H9 (cell line): ENCODE measurements around the gene PHOX2A. TPM values are rescaled to one million over a fixed set of nuclear protein-coding genes. Genes with fewer than 3 reads are reported as not detected.

Experiments
- DNase-seq: peaks from one replicate; pipeline ENCODE4 v3.0.0-alpha.2; 2017
- H2AFZ ChIP-seq: one replicate; pipeline ENCODE4 v1.6.1; 2013; ENCODE audit warnings: mild to moderate bottlenecking, low read length, control low read depth, moderate library complexity
- H2AK5ac ChIP-seq: 2 replicates; pipeline ENCODE4 v1.6.1; 2013; ENCODE audit warnings: low read length, control low read depth, mixed read lengths; ENCODE audit not compliant: insufficient read length
- H2BK120ac ChIP-seq: one replicate; pipeline ENCODE4 v1.6.1; 2013; ENCODE audit warnings: low read depth, mild to moderate bottlenecking, low read length, control low read depth, inconsistent platforms; ENCODE audit not compliant: poor library complexity, severe bottlenecking
- H2BK12ac ChIP-seq: 2 replicates; pipeline ENCODE4 v1.6.1; 2013; ENCODE audit warnings: low read length, control low read depth, mixed read lengths, low read depth; ENCODE audit not compliant: insufficient read length
- H2BK15ac ChIP-seq: 2 replicates; pipeline ENCODE4 v1.6.1; 2013; ENCODE audit warnings: low read depth, low read length, control low read depth
- H2BK20ac ChIP-seq: one replicate; pipeline ENCODE4 v1.6.1; 2013; ENCODE audit warnings: low read depth, mild to moderate bottlenecking, low read length, control low read depth, inconsistent platforms; ENCODE audit not compliant: poor library complexity, severe bottlenecking
- H2BK5ac ChIP-seq: 2 replicates; pipeline ENCODE4 v1.6.1; 2013; ENCODE audit warnings: low read length, control low read depth, mixed read lengths; ENCODE audit not compliant: insufficient read length
- H3K14ac ChIP-seq: 2 replicates; pipeline ENCODE4 v1.6.1; 2013; ENCODE audit warnings: low read length, control low read depth; ENCODE audit not compliant: insufficient read depth
- H3K18ac ChIP-seq: 2 replicates; pipeline ENCODE4 v1.6.1; 2013; ENCODE audit warnings: low read depth, mild to moderate bottlenecking, mixed read lengths, low read length, control low read depth; ENCODE audit not compliant: insufficient read length
- H3K23ac ChIP-seq: 2 replicates; pipeline ENCODE4 v1.6.1; 2013; ENCODE audit warnings: low read length, control low read depth, mixed read lengths, low read depth; ENCODE audit not compliant: insufficient read length
- H3K23me2 ChIP-seq: 2 replicates; pipeline ENCODE4 v1.6.1; 2013; ENCODE audit warnings: low read depth, mild to moderate bottlenecking, mixed read lengths, low read length, control low read depth; ENCODE audit not compliant: insufficient read length, poor library complexity, severe bottlenecking
- H3K27ac ChIP-seq: 2 replicates; pipeline ENCODE4 v1.5.1; 2013; ENCODE audit warnings: low read length, control low read depth, mixed read lengths, low read depth; ENCODE audit not compliant: insufficient read length
- H3K27me3 ChIP-seq: 2 replicates; pipeline ENCODE4 v1.6.1; 2013; ENCODE audit warnings: low read length, control low read depth, inconsistent platforms; ENCODE audit not compliant: insufficient read depth
- H3K4ac ChIP-seq: 2 replicates; pipeline ENCODE4 v1.6.1; 2013; ENCODE audit warnings: low read depth, mild to moderate bottlenecking, control low read depth, inconsistent platforms, low read length, moderate library complexity
- H3K4me1 ChIP-seq: 2 replicates; pipeline ENCODE4 v1.6.1; 2013; ENCODE audit warnings: low read length, control low read depth, inconsistent platforms; ENCODE audit not compliant: insufficient read depth
- H3K4me2 ChIP-seq: 2 replicates; pipeline ENCODE4 v1.6.1; 2013; ENCODE audit warnings: low read length, control low read depth, mixed read lengths; ENCODE audit not compliant: insufficient read length, insufficient read depth
- H3K56ac ChIP-seq: 2 replicates; pipeline ENCODE4 v1.6.1; 2013; ENCODE audit warnings: low read depth, mild to moderate bottlenecking, mixed read lengths, low read length, control low read depth; ENCODE audit not compliant: insufficient read length
- H3K79me1 ChIP-seq: 2 replicates; pipeline ENCODE4 v1.6.1; 2013; ENCODE audit warnings: low read depth, mild to moderate bottlenecking, moderate library complexity, low read length, control low read depth, inconsistent platforms; ENCODE audit not compliant: insufficient read depth, poor library complexity, severe bottlenecking
- H3K79me2 ChIP-seq: 2 replicates; pipeline ENCODE4 v1.6.1; 2013; ENCODE audit warnings: low read length, control low read depth, inconsistent platforms; ENCODE audit not compliant: insufficient read depth
- H3K9ac ChIP-seq: 2 replicates; pipeline ENCODE4 v1.6.1; 2013; ENCODE audit warnings: low read length, control low read depth, mixed read lengths; ENCODE audit not compliant: insufficient read length; ENCODE audit errors: extremely low read depth
- H3K9me3 ChIP-seq: one replicate; pipeline ENCODE4 v1.6.1; 2013; ENCODE audit warnings: low read depth, low read length, inconsistent platforms; ENCODE audit not compliant: control insufficient read depth
- H3T11ph ChIP-seq: one replicate; pipeline ENCODE4 v1.6.1; 2013; ENCODE audit warnings: mild to moderate bottlenecking, low read length, control low read depth, inconsistent platforms
- H4K20me1 ChIP-seq: one replicate; pipeline ENCODE4 v1.6.1; 2013; ENCODE audit not compliant: control insufficient read depth, insufficient read length, insufficient read depth
- H4K5ac ChIP-seq: 2 replicates; pipeline ENCODE4 v1.6.1; 2013; ENCODE audit warnings: low read depth, mild to moderate bottlenecking, mixed read lengths, low read length, control low read depth; ENCODE audit not compliant: insufficient read length
- H4K8ac ChIP-seq: replicated peaks from 2 replicates; pipeline ENCODE4 v1.6.1; 2013; ENCODE audit warnings: low read length, control low read depth, mixed read lengths, low read depth; ENCODE audit not compliant: insufficient read length
- H4K91ac ChIP-seq: 2 replicates; pipeline ENCODE4 v1.6.1; 2013; ENCODE audit warnings: low read depth, mild to moderate bottlenecking, moderate library complexity, mixed read lengths, low read length, control low read depth; ENCODE audit not compliant: insufficient read length
- H3K27ac Mint-ChIP-seq, 3 experiments: 2 replicates in 2 of 3; 3 replicates in 1 of 3; pipeline ENCODE4 v1.8.0; 2020 to 2021; ENCODE audit warnings: mixed read lengths in 3 of 3, mild to moderate bottlenecking in 1 of 3, moderate library complexity in 1 of 3
- H3K27me3 Mint-ChIP-seq: 2 replicates; pipeline ENCODE4 v1.8.0; 2021; ENCODE audit warnings: low read depth, mild to moderate bottlenecking, moderate library complexity, mixed read lengths
- H3K36me3 Mint-ChIP-seq, 3 experiments: 2 replicates in 2 of 3; 3 replicates in 1 of 3; pipeline ENCODE4 v1.8.0; 2020 to 2021; ENCODE audit warnings: low read depth in 3 of 3, mixed read lengths in 3 of 3; ENCODE audit not compliant: insufficient read depth in 1 of 3
- H3K4me1 Mint-ChIP-seq, 2 experiments: 2 replicates each; pipeline ENCODE4 v1.8.0; 2020; ENCODE audit warnings: mixed read lengths in 2 of 2
- H3K4me3 Mint-ChIP-seq, 2 experiments: 2 replicates in 1 of 2; 3 replicates in 1 of 2; pipeline ENCODE4 v1.8.0; 2020 to 2021; ENCODE audit warnings: mild to moderate bottlenecking in 2 of 2, mixed read lengths in 2 of 2, moderate library complexity in 1 of 2
- H3K9me3 Mint-ChIP-seq, 2 experiments: 2 replicates in 1 of 2; 3 replicates in 1 of 2; pipeline ENCODE4 v1.8.0; 2020; ENCODE audit warnings: mild to moderate bottlenecking in 2 of 2, mixed read lengths in 2 of 2, moderate library complexity in 1 of 2
- WGBS: extraction: QIAGEN DNeasy Blood & Tissue Kit; methylation state at CpG from one replicate; pipeline ENCODE4 v1.1.7; 2013; ENCODE audit warnings: missing lambda C conversion rate, low lambda C conversion rate, mixed read lengths; ENCODE audit not compliant: insufficient read length; ENCODE audit errors: extremely low coverage; 5-methylcytosine and 5-hydroxymethylcytosine counted together
- total RNA-seq: library from RNA; stranded (reverse); gene quantifications from 2 replicates; pipeline ENCODE4 v1.2.1, GENCODE V29; 2021
- TF ChIP-seq, protein P1 (sequence below): fragments of 200-600 bp; sonication (generic); conservative IDR thresholded peaks from 3 replicates; pipeline ENCODE4 v1.8.0; 2021; ENCODE audit warnings: antibody characterized with exemption, mild to moderate bottlenecking

The PHOX2A gene
- total RNA-seq, 1 experiment from 2014 or later, result 1.4 TPM

DNA sequence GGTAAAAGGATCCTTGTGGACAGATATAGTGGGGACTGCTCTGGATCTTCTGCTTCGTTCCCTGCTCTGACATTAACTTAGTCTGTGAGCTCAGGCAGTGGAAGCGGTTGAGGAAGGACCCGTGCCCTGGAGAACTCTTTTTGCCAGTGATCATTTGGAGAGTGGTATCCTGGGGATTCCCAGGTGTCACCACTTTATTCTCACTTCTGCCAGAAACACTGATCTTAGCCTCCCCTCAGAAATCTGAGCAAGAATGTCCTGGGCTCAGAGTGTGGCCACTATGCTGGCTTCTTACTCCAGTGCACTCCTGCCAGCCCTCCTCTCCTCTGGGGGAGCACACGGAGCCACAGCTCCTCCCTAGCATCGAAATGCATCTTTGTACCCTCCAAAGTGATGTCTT lies 7.6 kb upstream of the PHOX2A start:
- no peak overlapping the region for H2BK12ac ChIP-seq
- no peak overlapping the region for H2BK15ac ChIP-seq
- H3K18ac ChIP-seq, result no peak overlapping the region
- no peak overlapping the region for H2AK5ac ChIP-seq
- H3K23me2 ChIP-seq, result no peaks in the 10 kb centered on the region
- no peak overlapping the region for H3T11ph ChIP-seq
- peaks cover 14% of the 10 kb centered on the region; the same call in 1 of the 2 replicates for H3K27me3 ChIP-seq
- H4K20me1 ChIP-seq, result no peaks in the 10 kb centered on the region
- H3K4me2 ChIP-seq, result no peak overlapping the region
- H3K27me3 Mint-ChIP-seq, result peaks cover 42% of the 10 kb centered on the region
- no peak overlapping the region for H3K4me3 Mint-ChIP-seq
- H4K91ac ChIP-seq, result no peak overlapping the region
- H3K27ac ChIP-seq, result no peak overlapping the region
- DNase-seq, result no peak
- no peaks in the 10 kb centered on the region for H3K79me1 ChIP-seq
- H3K79me2 ChIP-seq, result no peaks in the 10 kb centered on the region
- no peak overlapping the region for H2BK20ac ChIP-seq
- H3K23ac ChIP-seq, result no peak overlapping the region
- no peak overlapping the region for H3K14ac ChIP-seq
- peaks cover 4% of the 10 kb centered on the region in 2 experiments for H3K4me1 Mint-ChIP-seq
- peaks cover 0 to 9% (median 0%) of the 10 kb centered on the region in 3 experiments; a peak in 2 of 7 replicates for H3K36me3 Mint-ChIP-seq
- peaks cover 6% of the 10 kb centered on the region; the same call in 1 of the 2 replicates for H3K4me1 ChIP-seq
- no peak overlapping the region for H4K8ac ChIP-seq
- no peak overlapping the region for H3K4ac ChIP-seq
- H2AFZ ChIP-seq, result no peak overlapping the region
- no peak overlapping the region for H3K27ac Mint-ChIP-seq
- no CpG with 5 or more reads among the region's 5 CpGs for WGBS
- H3K56ac ChIP-seq, result no peak overlapping the region
- TF ChIP-seq, protein P1, sequence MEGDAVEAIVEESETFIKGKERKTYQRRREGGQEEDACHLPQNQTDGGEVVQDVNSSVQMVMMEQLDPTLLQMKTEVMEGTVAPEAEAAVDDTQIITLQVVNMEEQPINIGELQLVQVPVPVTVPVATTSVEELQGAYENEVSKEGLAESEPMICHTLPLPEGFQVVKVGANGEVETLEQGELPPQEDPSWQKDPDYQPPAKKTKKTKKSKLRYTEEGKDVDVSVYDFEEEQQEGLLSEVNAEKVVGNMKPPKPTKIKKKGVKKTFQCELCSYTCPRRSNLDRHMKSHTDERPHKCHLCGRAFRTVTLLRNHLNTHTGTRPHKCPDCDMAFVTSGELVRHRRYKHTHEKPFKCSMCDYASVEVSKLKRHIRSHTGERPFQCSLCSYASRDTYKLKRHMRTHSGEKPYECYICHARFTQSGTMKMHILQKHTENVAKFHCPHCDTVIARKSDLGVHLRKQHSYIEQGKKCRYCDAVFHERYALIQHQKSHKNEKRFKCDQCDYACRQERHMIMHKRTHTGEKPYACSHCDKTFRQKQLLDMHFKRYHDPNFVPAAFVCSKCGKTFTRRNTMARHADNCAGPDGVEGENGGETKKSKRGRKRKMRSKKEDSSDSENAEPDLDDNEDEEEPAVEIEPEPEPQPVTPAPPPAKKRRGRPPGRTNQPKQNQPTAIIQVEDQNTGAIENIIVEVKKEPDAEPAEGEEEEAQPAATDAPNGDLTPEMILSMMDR, result no peak
- peaks cover 4 to 18% of the 10 kb centered on the region in 2 experiments; a peak in 4 of 5 replicates for H3K9me3 Mint-ChIP-seq
- no peak overlapping the region for H4K5ac ChIP-seq
- H3K9me3 ChIP-seq, result no peaks in the 10 kb centered on the region
- no peak overlapping the region for H2BK5ac ChIP-seq
- no peak overlapping the region for H3K9ac ChIP-seq
- H2BK120ac ChIP-seq, result no peak overlapping the region
